GM18508 (cell line): Measurements from ENCODE around the gene NLRP1.

Source experiments
- ATAC-seq: cut with Tn5 transposase; IDR thresholded peaks from one replicate; pipeline ENCODE4 v1.9.1; 2021; ENCODE audit warnings: moderate number of reproducible peaks; ENCODE audit not compliant: insufficient read depth, unreplicated experiment

The NLRP1 gene

GRCh38 chr17:5486206-5487124, 97.8 kb downstream of the NLRP1 start, which contains the start of gene MIS12:
Gene MIS12, plus strand, starts transcription at chr17:5486566. Its CDS starts 2,297 bp downstream, at chr17:5488863.
- ATAC-seq = no peak

- no peak for ATAC-seq
These were observed 98.8 kb downstream of the NLRP1 start, which contains the start of gene DERL2 for GRCh38 chr17:5485270-5486205. Gene DERL2, minus strand, starts transcription at chr17:5486178. Its CDS starts 17 bp downstream, at chr17:5486161.

GRCh38 chr17:5481451-5481850, 102.9 kb downstream of the NLRP1 start:
- ATAC-seq = no peak

- ATAC-seq = no peak
These were observed 103.3 kb downstream of the NLRP1 start for GRCh38 chr17:5480962-5481361.

GRCh38 chr17:5478992-5479391, 105.3 kb downstream of the NLRP1 start:
- no peak for ATAC-seq

- ATAC-seq = no peak
These were observed 110.4 kb downstream of the NLRP1 start for GRCh38 chr17:5473906-5474305.

GRCh38 chr17:5472511-5472910, 111.8 kb downstream of the NLRP1 start:
- no peak for ATAC-seq

- no peak for ATAC-seq
These were observed 116.2 kb downstream of the NLRP1 start for GRCh38 chr17:5468075-5468473.

- no peak for ATAC-seq
These were observed 116.9 kb downstream of the NLRP1 start for GRCh38 chr17:5467416-5467815.

GRCh38 chr17:5466295-5466694, 118.0 kb downstream of the NLRP1 start:
- ATAC-seq = no peak

GRCh38 chr17:5464717-5465507, 119.4 kb downstream of the NLRP1 start:
- ATAC-seq = no peak
